Loucy (cell line): Measurements from ENCODE around the gene SYNRG.

Experiments used
- H2AFZ ChIP-seq: fragments of 200-600 bp; sonication (generic); 2 replicates; pipeline ENCODE4 v1.6.0; 2016; ENCODE audit warnings: antibody characterized with exemption, mild to moderate bottlenecking, low read length, moderate library complexity
- H3F3A ChIP-seq: fragments of 200-600 bp; 2 replicates; pipeline ENCODE4 v1.6.0; 2016; ENCODE audit warnings: antibody characterized with exemption, low read depth, mild to moderate bottlenecking
- H3K27me3 ChIP-seq: fragments of 200-600 bp; sonication (generic); 2 replicates; pipeline ENCODE4 v1.6.1; 2014; ENCODE audit warnings: low read length, mild to moderate bottlenecking; ENCODE audit not compliant: insufficient read depth, poor library complexity, severe bottlenecking
- H3K36me3 ChIP-seq: fragments of 200-600 bp; sonication (generic); 2 replicates; pipeline ENCODE4 v1.6.1; 2016; ENCODE audit warnings: low read length; ENCODE audit not compliant: insufficient read depth
- H3K4me1 ChIP-seq: fragments of 200-600 bp; sonication (generic); 2 replicates; pipeline ENCODE4 v1.5.1; 2014; ENCODE audit warnings: low read length, mild to moderate bottlenecking; ENCODE audit not compliant: insufficient read depth, poor library complexity, severe bottlenecking
- H3K4me2 ChIP-seq: fragments of 200-600 bp; sonication (generic); 2 replicates; pipeline ENCODE4 v1.6.0; 2014; ENCODE audit warnings: antibody characterized with exemption, low read length, low read depth, mild to moderate bottlenecking; ENCODE audit not compliant: poor library complexity, severe bottlenecking
- H3K4me3 ChIP-seq: fragments of 200-600 bp; sonication (generic); 2 replicates; pipeline ENCODE4 v1.5.1; 2014; ENCODE audit warnings: low read length, mild to moderate bottlenecking, mixed read lengths; ENCODE audit not compliant: poor library complexity, severe bottlenecking
- H3K79me2 ChIP-seq: fragments of 200-600 bp; sonication (generic); 2 replicates; pipeline ENCODE4 v1.6.1; 2014; ENCODE audit warnings: low read length; ENCODE audit not compliant: insufficient read depth
- H3K9ac ChIP-seq: fragments of 200-600 bp; sonication (generic); 2 replicates; pipeline ENCODE4 v1.6.0; 2014; ENCODE audit warnings: mild to moderate bottlenecking, low read depth, low read length, moderate library complexity; ENCODE audit not compliant: poor library complexity, severe bottlenecking
- H3K9me2 ChIP-seq: fragments of 200-600 bp; sonication (generic); replicated peaks from 2 replicates; pipeline ENCODE4 v1.6.1; 2016; ENCODE audit warnings: low read depth, low read length, mixed read lengths
- H3K9me3 ChIP-seq: fragments of 200-600 bp; sonication (generic); 2 replicates; pipeline ENCODE4 v1.6.1; 2014; ENCODE audit warnings: mild to moderate bottlenecking, antibody characterized with exemption, low read length, low read depth; ENCODE audit not compliant: insufficient read depth
- H4K20me1 ChIP-seq: fragments of 200-600 bp; sonication (generic); 2 replicates; pipeline ENCODE4 v1.6.0; 2014; ENCODE audit warnings: antibody characterized with exemption, low read length, mild to moderate bottlenecking; ENCODE audit not compliant: insufficient read depth, poor library complexity, severe bottlenecking
- EZH2phosphoT487 ChIP-seq: fragments of 200-600 bp; IDR thresholded peaks from 2 replicates; pipeline ENCODE4 v1.6.1; 2018; ENCODE audit warnings: antibody characterized with exemption, mild to moderate bottlenecking, moderate library complexity, borderline replicate concordance
- TF ChIP-seq, protein P1 (sequence below): fragments of 200-600 bp; sonication (generic); conservative IDR thresholded peaks from 2 replicates; pipeline ENCODE4 v1.5.1; 2014; ENCODE audit warnings: mild to moderate bottlenecking, antibody characterized with exemption, low read length

SYNRG gene

DNA sequence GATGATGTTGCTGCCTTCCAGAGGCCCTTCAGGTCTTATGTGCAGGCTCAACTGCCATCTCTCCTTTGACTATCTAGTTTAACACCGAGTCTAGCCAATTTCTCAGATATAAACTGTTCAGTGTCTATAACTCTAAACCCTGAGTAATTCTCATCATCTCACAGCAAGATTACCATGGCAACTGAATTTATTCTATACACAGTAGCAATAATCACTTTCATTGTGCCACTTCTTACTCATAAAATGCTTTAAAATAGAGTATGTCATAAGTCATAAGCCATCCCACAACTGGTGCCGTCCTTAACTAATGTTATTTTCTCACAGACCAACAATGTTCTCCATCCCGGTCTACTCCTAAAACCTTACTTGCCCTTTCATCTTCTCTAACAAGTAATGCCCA, 45.0 kb downstream of the SYNRG start:
- peaks cover 81% of the 10 kb centered on the region for H3K36me3 ChIP-seq

DNA sequence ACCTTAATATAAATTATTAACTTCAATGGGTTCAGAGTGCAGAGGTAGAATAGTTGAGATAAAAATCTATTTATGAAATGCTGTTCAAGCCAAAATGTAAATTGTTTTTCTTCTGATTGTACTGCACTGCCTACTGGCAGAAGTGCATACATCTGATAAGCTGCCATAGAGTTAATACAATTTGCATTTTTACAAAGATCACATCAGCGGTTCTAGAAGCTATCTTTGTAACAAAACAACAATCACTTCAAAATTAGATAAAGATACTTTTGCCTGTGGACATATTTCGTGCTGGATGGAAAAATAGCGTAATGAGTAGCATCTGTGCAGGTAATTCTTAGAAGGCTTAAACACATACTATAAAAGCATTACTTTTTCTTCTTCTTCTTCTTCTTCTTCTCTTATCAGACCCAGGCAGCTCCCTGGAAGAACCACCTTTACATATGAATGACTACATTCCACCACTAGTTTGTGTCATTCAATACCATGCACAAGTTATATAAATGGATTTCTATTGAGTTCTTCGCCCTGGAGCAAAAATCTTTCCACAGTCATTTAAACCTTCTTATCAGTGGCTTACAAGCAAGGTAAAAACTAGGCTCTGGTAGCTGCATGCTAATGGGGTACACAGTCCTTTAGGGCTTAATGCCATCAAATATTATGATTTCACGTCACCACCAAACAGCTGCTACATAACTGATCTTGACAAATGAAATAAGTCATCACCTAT, 47.0 kb downstream of the SYNRG start:
- H3K79me2 ChIP-seq = no peaks in the 10 kb centered on the region
- no peak for TF ChIP-seq EZH2phosphoT487
- TF ChIP-seq, protein P1, sequence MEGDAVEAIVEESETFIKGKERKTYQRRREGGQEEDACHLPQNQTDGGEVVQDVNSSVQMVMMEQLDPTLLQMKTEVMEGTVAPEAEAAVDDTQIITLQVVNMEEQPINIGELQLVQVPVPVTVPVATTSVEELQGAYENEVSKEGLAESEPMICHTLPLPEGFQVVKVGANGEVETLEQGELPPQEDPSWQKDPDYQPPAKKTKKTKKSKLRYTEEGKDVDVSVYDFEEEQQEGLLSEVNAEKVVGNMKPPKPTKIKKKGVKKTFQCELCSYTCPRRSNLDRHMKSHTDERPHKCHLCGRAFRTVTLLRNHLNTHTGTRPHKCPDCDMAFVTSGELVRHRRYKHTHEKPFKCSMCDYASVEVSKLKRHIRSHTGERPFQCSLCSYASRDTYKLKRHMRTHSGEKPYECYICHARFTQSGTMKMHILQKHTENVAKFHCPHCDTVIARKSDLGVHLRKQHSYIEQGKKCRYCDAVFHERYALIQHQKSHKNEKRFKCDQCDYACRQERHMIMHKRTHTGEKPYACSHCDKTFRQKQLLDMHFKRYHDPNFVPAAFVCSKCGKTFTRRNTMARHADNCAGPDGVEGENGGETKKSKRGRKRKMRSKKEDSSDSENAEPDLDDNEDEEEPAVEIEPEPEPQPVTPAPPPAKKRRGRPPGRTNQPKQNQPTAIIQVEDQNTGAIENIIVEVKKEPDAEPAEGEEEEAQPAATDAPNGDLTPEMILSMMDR = no peak
- H3F3A ChIP-seq = no peaks in the 10 kb centered on the region
- H3K9me2 ChIP-seq = no peaks in the 10 kb centered on the region
- no peaks in the 10 kb centered on the region for H3K27me3 ChIP-seq
- H3K4me2 ChIP-seq = no peak overlapping the region
- no peaks in the 10 kb centered on the region for H4K20me1 ChIP-seq
- H3K9ac ChIP-seq = no peak overlapping the region
- peaks cover 81% of the 10 kb centered on the region for H3K36me3 ChIP-seq
- H3K4me3 ChIP-seq = no peak overlapping the region
- no peak overlapping the region for H2AFZ ChIP-seq
- no peaks in the 10 kb centered on the region for H3K4me1 ChIP-seq
- H3K9me3 ChIP-seq = no peaks in the 10 kb centered on the region

More for the DNA sequence above, 45.0 kb downstream of the SYNRG start:
- no peaks in the 10 kb centered on the region for H3K27me3 ChIP-seq
- H3K79me2 ChIP-seq = no peaks in the 10 kb centered on the region
- H3K9me2 ChIP-seq = no peaks in the 10 kb centered on the region
- no peak overlapping the region for H2AFZ ChIP-seq
- no peaks in the 10 kb centered on the region for H4K20me1 ChIP-seq
- no peaks in the 10 kb centered on the region for H3K9me3 ChIP-seq
- TF ChIP-seq, protein P1 = no peak
- TF ChIP-seq EZH2phosphoT487 = no peak
- H3F3A ChIP-seq = no peaks in the 10 kb centered on the region
- H3K4me2 ChIP-seq = no peak overlapping the region
- no peaks in the 10 kb centered on the region for H3K4me1 ChIP-seq
- H3K4me3 ChIP-seq = no peak overlapping the region
- H3K9ac ChIP-seq = no peak overlapping the region

DNA sequence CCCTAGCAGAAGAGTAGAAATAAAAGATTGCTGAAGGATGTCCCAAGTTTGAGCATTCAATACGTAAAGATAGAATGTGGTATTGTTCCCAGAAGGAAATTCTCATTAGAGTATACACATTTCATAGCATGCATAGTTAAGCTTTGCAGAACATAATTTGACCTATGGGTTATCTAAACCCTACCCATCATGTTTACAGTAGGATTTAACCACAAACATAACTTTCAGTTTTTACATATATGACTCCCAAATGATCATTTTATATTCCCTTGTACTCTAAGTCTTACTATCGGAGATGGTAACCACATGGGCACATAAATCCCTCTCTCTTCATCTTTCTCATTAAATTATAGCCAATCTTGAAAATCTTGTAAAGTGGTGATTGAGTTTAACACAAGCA, 50.9 kb downstream of the SYNRG start:
- Histone ChIP-seq H4K20me1 (no peaks in the 10 kb centered on the region), H3K4me1 (no peaks in the 10 kb centered on the region), H3F3A (no peaks in the 10 kb centered on the region), H3K79me2 (no peaks in the 10 kb centered on the region), H3K36me3 (peaks cover 76% of the 10 kb centered on the region), H3K9me3 (no peaks in the 10 kb centered on the region), H3K9ac (no peak overlapping the region), H2AFZ (no peak overlapping the region), H3K9me2 (no peaks in the 10 kb centered on the region), H3K4me2 (no peak overlapping the region), H3K27me3 (no peaks in the 10 kb centered on the region), H3K4me3 (no peak overlapping the region)
- no peak for TF ChIP-seq EZH2phosphoT487
- TF ChIP-seq, protein P1 = no peak
